Peyer's patch (tissue), 4 donors: ENCODE data around the gene GLB1L.

Experiments
- CTCF ChIP-seq, 6 experiments: fragments of 450-650 bp in 4 of 6; fragments of 200-600 bp in 2 of 6; sonication (generic) in 1 of 6; IDR thresholded peaks; one replicate each; pipeline ENCODE4 v1.5.1; 2017 to 2019; ENCODE audit warnings: antibody characterized with exemption in 6 of 6, mild to moderate bottlenecking in 3 of 6, moderate library complexity in 1 of 6
- POLR2A ChIP-seq, 2 donors: fragments of 450-650 bp; IDR thresholded peaks; one replicate each; pipeline ENCODE4 v1.5.1; 2017; ENCODE audit warnings: antibody characterized with exemption in 2 of 2, mild to moderate bottlenecking in 2 of 2, moderate library complexity in 2 of 2

GRCh38 chr2:219209236-219210195 is 35.7 kb downstream of the GLB1L start:
- TF ChIP-seq CTCF (IDR thresholded peaks at IDR 0.05) (no peak), POLR2A (IDR thresholded peaks at IDR 0.05) (no peak)
